IPS DF 4.7 (cell line): ENCODE data around the gene SMURF1.
"Not testable (repeated sequence)": the region's sequence is repeated elsewhere in the genome, so short reads cannot be mapped to it uniquely, and the experiment has no call there.

Experiments
- DNase-seq: peaks from one replicate; pipeline ENCODE4 v3.0.0-alpha.2; 2013; ENCODE audit warnings: low spot score; ENCODE audit errors: extremely low read depth

SMURF1 gene

DNA sequence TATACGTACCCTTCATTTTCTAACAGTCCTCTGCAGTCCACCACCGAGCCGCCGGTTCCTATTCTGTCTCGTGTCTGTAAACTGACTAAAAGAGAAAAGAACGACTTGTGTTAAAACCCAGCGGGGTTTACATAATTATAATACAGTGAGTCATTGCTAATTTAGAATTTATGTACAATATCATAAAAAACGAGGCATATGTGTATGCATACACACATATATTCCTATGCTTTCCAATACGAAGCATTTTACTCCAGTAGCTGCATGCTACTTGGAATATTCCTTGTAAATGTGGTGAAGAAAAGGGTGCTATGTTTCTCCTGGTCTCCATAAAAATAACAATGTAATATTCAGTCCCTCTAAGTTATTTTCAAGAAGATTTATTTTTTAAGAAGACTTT is 89.1 kb downstream of the SMURF1 start:
- DNase-seq, result no peak

DNA sequence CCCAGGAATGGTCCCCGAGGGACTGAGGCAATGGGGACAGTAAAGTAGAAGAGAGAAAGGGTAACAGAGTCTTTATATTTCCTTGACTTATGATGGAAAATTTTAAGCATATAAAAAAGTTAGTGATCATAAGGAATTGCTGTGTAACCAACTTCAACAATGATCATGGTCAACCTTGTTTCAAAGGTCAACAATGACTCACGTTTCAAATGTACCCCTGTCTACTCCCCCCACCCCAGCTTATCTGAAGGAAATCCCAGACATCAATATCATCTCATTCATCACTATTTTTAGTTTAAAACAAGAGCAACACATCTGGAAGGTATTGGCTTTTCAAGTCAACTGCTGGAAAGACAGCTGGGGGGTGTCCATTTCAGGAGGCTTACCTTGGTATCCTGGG is 92.9 kb downstream of the SMURF1 start:
- no peak for DNase-seq

DNA sequence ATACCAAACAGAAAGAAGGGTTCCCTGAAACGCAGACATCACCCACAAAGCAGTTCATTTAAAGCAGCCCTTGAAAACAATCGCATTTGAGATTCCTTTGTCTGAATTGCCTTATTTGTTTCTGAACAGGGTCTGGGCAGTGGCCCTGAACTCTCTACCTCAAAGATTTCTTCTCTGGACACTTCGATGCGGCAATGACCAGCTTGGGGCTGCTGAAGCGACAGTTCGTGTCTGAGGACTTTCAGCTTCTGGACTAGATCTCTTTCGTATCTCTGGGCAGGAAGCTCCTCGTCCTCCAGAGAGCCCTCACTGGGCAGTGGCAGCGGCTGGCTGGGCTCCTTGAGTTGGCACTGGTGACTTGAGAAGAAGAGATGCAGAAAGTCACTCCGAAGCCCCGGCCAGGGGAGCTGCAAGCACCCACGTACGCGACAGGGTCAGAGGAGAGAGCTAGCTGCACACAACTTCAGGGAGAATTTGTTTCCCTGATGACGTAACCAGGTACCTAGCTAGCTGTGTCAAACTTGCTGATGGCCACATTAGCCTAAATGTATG is 96.3 kb downstream of the SMURF1 start:
- DNase-seq, result no peak

DNA sequence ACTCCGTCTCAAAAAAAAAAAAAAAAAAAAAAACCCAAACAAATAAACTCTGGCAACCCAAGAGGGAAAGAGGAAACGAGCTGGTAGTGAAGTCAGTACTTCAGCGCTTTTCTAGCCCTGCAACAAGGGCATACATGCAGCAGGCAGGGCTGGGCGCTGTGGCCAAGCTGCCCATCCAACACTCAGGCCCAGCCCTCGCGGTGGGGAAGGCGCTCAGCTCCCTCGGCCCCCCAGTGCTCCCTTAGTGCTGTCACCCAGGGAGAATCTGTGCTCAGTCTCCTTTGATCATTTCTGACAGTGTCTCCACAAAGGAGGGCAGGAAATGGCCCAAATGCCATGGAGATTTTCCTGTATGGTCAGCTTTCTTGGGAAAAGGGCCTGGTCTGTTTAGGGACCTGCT is 97.2 kb downstream of the SMURF1 start:
- DNase-seq, result no peak

DNA sequence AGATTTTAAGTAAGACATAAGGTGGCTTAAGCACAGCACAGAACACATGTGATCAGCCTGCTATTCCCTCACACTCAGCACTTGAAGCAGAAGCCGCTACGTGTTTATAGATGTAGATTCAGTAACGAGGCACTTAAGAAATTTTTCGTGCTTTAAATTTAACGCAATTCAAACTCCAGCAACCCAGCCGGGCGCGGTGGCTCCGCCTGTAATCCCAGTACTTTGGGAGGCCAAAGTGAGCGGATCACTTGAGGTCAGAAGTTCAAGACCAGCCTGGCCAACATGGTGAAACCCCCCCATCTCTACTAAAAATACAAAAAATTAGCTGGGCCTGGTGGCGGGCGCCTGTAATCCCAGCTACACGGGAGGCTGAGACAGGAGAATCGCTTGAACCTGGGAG is 97.6 kb downstream of the SMURF1 start:
- DNase-seq, result not testable (repeated sequence)

DNA sequence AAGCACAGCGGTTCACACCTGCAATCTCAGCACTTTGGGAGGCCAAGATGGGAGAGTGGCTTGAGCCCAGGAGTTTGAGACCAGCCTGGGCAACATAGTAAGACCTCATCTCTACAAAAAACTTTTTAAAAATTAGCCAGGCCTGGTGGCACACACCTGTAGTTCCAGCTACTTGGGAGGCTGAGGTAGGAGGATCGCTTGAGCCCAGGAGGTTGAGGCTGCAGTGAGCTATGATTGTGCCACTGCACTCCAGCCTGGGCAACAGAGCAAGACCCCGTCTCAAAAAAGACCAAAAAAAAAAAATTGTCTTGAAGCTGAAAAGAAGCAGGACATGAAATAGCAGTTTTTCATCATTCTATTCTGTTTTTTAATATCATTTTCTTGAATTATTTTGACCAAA is 99.0 kb downstream of the SMURF1 start:
- DNase-seq, result not testable (repeated sequence)

DNA sequence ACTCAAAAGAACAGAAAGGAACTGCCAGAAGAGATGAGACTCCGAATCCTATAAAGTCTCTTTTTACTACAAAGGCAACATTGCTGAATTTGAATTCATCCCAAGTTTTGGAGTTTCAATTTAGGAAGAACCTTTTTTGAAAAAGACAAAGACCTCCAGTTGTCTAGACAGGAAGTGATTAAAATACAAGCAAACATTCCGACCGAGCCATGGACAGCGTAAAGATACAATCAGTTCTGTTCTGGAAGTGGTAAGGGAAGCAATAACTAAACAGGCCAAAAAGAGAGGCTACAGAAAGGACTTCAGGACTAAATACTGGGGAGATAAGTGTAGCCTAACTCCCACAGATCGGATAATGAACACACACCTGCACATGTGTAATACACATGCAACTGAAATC is 101.0 kb downstream of the SMURF1 start:
- no peak for DNase-seq

DNA sequence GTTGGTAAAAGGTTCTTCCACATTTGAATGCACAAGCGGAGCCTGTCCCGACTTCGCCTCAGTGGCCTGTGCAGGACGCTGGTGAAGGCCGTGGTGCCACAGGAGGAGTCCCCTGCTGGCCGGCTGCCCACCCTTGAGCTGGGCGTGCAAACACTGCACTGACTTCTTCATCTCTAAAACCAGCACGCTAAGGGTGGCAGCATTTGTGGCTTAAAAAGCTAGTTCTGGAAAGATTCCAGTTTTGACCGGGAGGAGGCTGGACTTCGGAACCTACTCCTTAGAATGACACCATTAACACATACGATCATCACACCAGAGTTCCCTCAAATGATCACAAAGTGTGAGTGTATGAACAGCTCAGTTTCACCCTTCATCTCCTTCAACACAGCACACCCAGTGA is 102.4 kb downstream of the SMURF1 start:
- DNase-seq, result no peak

DNA sequence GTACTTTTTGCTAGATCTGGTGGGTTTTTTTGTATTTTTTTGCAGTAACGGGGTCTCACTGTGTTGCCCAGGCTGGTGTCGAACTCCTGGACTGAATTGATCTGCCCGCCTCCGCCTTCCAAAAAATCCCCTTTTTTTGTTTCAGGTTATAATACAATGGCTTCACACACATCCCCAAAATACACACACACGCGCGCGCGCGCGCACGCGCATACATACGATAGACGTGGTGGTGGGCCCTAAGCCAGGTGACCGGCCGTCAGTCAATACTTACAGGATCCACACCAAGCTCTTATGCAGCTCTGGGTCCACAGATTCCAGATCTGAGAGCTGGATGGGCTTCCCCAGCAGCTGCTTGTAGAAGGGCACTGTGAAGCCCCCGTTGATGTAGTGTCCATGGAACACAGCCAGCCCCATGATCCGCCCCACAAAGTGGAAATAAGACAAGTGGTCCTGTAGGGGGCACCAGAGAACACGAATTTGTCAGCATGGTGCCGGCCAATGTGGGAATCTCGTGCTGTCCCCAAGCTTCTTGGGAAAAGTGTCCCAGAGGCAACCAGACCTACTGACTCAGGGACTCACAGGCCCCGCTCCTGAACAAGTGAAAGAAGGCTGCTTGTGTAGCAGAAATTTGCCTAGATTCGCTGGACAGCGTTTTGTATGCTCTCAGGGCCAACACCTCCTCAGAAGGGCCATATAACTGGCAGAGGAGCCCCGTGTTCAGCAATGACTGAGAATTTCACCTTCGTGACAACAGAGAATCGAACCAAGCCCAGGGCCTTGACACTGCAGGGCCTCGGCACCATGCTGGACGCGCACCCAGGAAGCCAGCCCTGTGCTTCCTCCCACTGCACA is 103.6 kb downstream of the SMURF1 start:
- DNase-seq, result peak; percentile 79

DNA sequence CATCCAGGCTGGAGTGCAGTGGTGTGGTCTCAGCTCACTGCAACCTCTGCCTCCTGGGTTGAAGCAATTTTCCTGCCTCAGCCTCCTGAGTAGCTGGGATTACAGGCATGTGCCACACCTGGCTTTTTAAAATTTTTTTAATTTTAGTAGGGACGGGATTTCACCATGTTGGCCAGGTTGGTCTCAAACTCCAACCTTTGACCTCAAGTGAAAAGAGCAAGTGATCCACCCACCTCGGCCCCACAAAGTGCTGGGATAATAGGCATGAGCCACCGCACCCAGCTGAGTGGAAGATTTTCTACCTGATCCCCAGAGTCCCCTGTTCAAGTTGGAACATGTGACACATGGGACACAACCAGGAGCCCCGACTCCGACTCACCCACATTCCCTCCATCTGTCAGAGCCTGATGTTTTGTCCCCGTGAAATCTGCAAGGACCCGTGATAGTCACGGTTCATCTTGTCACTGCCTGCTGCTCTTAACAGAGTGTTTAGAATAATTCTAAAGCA is 104.5 kb downstream of the SMURF1 start:
- DNase-seq, result no peak

DNA sequence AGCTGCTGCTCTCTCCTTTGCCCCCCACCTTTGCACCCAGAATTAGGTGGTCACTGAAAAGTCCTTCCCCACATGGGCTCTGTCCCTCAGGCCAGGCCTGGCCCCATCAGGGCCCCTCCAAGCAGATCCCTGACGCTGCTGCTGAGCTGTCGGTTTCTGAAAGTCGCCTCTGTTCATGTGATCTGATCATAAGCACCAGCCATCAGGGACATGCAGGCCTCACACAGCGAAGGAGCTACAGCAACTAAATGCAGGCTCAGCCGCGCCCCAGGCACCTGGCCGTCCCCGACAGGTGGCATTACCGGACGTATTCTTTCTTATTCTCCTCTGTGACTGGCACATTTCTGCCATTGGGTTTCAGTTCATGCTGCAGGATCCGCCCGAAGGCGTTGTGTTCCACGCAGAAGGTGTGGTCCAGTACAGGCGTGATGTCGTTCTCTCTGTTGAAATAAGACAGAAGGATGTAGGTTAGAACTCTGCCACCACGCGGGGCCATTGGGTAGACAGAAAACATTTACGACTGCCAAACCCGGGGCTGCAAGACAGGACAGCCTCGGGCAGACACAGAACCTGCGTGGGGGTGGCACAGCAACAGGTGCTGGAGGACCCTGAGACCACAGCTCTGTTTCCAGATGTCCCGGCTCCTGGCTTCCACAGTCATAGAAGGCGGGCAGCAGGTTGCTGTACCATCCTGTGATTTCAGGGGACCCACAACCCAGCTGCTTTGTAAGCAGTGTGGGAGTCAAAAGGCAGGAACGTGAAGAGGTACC is 105.6 kb downstream of the SMURF1 start:
- no peak for DNase-seq

DNA sequence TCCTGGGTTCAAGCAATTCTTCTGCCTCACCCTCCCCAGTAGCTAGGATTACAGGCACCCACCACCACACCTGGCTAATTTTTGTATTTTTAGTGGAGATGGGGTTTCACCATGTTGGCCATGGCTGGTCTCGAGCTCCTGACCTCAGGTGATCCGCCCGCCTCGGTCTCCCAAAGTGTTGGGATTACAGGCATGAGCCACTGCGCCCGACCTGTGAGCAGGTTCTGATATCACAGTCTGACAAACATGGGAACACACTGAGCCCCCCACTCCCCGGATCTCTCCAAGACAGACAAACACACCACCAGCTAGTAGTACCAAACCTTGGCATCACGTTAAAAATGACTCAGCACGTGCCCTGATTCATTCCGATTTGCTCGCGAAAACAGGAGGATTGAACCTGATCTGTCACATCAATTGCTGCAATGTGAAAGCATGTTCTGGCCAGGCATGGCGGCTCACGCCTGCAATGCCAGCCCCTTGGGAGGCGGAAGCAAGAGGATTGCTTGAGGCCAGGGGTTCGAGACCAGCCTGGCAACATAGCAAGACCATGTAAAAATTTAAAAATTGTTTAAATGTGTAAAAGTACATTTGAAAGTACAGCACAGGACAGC is 106.5 kb downstream of the SMURF1 start:
- no peak for DNase-seq

DNA sequence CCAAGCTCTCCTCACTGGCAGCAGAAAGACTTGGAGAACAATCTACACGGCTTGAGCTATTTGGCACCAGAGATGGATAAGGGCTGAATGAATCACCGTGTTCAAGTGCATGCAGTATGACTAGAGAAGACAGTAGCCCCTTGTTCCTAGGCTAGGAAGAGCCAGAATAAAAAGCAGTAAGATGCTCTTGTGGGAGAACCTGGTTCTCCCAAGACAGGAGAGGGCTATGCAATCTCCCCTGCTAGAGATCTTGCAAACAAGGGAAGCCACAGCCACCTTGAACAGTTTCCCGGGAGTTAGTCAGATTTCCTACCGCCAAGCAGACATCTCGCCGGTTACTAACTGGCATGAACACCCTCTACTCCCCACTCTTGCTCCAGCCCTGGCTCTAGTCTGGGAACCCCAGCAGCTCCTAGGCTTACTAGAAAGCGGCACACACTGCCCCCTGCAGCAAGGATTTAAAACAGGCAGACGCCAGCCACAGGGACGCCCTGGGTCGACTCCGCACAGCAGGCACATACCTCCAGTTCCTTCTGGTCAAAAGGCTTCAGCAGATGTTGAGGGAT is 107.3 kb downstream of the SMURF1 start:
- no peak for DNase-seq

DNA sequence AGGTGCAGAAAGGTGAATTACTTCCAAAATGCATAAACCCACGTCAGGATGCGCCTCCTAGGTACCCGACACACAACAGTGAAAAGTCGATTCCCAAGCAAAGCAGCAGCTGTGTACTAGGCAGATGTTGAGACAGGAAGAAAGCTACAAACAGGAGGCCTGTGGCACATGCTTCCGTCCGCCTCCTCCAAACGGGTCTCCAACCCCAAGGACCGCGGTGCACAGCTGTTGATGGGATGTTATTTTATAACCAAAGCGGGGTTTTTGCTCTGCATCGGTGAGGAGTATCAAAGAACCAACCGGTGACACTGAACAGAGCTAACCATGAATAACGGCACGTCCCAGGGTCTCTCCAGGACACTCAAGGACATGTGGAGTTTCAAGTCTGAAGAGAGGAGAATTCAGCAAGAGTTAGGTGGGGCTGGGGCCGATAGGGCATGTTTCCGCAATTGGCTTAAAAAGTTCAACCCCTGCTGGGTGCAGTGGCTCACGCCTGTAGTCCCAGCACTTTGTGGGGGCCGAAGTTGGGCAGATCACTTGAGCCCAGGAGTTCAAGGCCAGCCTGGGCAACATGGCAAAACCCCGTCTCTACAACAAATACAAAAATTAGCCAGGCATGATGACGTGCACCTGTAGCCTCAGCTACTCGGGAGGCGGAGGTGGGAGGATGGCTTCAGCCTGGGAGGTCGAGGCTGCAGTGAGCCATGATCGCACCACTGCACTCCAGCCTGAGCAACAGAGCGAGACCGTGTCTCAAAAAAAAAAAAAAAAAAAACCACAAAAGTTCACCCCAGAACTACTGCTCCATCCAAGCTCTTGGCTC is 108.0 kb downstream of the SMURF1 start:
- DNase-seq, result no peak

DNA sequence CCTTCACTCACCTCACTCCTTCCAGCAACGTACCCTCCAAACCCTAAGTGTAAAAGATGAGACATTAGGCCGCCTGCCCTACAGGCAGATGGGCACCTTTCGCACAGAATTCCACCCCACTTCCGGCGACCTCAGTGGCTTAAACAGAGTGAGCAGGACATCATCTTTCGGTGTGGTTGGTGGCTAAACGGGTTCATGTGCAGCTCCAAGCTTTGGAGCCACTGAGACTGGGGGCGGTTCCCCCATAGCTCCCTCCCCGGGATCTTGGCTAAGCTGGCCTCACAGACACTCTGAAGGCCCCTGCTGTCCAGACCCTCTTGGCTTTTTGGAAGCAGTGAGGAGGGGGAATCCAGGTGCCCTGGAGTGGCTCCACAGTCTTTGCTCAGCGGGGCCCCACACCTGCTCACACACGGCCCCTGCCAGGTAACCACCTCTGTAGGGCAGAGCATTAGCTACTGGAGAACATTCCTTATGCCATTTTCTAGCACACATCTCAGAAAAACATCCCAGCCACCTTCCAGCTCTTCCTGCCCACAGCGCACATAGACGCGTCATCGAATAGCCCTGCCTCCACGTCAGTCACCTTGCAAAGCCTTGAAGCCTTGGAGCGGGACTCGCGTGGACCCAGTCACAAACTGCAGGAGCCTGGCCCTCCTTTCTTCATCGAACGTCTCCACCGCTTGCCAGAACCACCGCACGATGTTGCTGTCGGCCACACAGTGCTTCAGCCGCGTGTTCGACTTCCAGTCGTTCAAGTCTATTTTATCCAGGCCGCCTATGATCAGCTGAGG is 108.8 kb downstream of the SMURF1 start:
- DNase-seq, result no peak

DNA sequence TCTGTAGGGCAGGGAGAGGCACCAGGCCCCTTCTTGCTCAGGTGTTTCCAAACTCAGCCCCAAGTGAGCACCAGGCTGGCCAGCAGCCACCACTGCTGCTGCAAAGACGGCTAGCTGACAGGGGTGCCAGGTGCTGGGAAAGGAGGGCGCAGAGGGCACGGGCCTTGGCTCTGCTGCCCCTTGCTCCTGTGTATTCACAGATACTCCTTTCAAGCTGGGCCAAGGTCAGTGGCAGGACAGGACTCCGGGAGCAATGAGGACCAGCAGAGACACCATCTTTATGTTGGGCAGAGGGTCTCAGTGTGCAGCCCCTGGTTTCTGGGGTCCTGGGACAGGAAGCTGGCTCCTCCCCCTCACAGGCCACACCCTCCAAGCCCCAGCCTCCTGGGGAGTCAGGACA is 110.1 kb downstream of the SMURF1 start:
- DNase-seq, result no peak

DNA sequence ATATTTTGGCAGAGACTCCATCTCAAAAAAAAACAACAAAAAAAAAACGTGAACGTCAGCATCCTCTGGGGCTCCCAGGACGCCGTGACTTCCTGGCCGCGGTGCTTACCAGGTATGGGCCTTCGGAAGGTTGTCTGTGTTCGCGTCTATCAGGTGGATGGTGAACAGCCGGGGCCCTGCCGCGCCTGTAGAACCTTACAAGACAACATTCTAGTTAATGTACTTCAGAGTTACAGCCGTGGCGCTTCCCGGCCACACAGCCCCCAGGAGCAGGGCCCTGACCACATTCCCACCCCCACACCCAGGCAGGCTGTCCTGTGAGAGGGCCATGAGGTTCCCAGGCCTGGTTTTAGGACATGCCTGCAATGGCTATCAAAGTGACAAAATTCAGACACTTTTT is 111.0 kb downstream of the SMURF1 start:
- DNase-seq, result no peak

DNA sequence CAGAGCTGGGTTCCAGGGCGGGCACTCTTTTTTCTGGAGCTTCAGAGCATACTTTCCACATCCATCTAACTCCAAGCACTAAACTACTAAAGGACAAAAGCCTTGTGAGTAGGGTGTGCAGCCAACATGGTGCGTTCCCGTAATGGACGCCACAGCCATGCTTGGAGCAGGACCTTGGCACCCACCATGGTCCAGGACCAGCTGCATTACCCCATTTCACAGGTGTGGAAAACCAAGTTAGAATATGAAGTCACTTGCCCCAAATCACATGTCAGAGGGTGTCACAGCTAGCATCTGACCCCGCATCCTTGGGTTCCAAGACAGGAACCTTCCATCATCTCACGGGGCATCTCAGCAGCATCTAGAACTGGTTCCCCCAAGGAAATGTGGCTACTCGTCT is 112.4 kb downstream of the SMURF1 start:
- DNase-seq, result no peak

DNA sequence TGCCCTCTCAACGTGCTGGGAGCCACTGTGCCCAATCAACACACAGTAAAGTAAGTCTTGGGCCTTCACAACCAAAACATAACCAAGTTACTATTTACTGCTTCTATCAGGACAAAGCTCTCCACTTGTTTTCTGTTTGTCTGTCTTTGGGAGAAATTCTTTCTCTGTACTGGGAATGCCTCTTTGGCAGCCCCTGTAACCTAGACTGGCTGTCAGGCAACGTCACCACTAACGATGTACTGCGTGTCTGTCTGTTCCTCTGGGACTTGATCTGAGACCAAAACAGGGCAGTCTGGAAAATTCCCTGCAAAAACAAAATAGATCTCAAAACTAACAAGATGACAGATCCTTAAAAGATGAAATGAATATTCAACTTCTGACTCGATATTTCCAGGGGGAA is 113.0 kb downstream of the SMURF1 start:
- no peak for DNase-seq

DNA sequence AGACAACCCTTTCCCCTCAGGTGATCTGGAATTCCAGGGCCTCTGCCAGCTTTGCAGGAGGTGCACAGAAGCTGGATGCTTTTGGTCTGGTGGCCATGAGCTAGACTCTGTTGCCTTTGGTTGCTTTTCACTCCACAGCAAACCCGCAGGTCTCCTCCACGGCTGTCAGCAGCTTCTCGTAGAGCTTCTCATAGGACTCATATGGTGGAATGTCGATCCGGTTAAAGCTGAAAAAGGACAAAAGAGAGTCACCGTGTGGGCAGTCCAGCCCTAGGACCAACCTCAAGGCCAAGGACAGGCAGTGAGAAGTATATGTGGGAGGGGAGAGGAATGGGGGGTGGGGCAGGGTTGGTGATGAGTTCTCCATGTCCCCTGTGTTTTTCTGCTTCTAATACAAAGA is 113.5 kb downstream of the SMURF1 start:
- no peak for DNase-seq
